H9 (cell line): ENCODE data around the gene MED17. TPM values are rescaled to one million over a fixed set of nuclear protein-coding genes. Genes with fewer than 3 reads are reported as not detected.
A peak's percentile ranks its signal among the peaks of the same experiment; 100 is the strongest.

Source experiments
- DNase-seq: peaks from one replicate; pipeline ENCODE4 v3.0.0-alpha.2; 2017
- H2AFZ ChIP-seq: one replicate; pipeline ENCODE4 v1.6.1; 2013; ENCODE audit warnings: mild to moderate bottlenecking, low read length, control low read depth, moderate library complexity
- H2AK5ac ChIP-seq: 2 replicates; pipeline ENCODE4 v1.6.1; 2013; ENCODE audit warnings: low read length, control low read depth, mixed read lengths; ENCODE audit not compliant: insufficient read length
- H2BK120ac ChIP-seq: one replicate; pipeline ENCODE4 v1.6.1; 2013; ENCODE audit warnings: low read depth, mild to moderate bottlenecking, low read length, control low read depth, inconsistent platforms; ENCODE audit not compliant: poor library complexity, severe bottlenecking
- H2BK12ac ChIP-seq: 2 replicates; pipeline ENCODE4 v1.6.1; 2013; ENCODE audit warnings: low read length, control low read depth, mixed read lengths, low read depth; ENCODE audit not compliant: insufficient read length
- H2BK15ac ChIP-seq: 2 replicates; pipeline ENCODE4 v1.6.1; 2013; ENCODE audit warnings: low read depth, low read length, control low read depth
- H2BK20ac ChIP-seq: one replicate; pipeline ENCODE4 v1.6.1; 2013; ENCODE audit warnings: low read depth, mild to moderate bottlenecking, low read length, control low read depth, inconsistent platforms; ENCODE audit not compliant: poor library complexity, severe bottlenecking
- H2BK5ac ChIP-seq: 2 replicates; pipeline ENCODE4 v1.6.1; 2013; ENCODE audit warnings: low read length, control low read depth, mixed read lengths; ENCODE audit not compliant: insufficient read length
- H3K14ac ChIP-seq: 2 replicates; pipeline ENCODE4 v1.6.1; 2013; ENCODE audit warnings: low read length, control low read depth; ENCODE audit not compliant: insufficient read depth
- H3K18ac ChIP-seq: 2 replicates; pipeline ENCODE4 v1.6.1; 2013; ENCODE audit warnings: low read depth, mild to moderate bottlenecking, mixed read lengths, low read length, control low read depth; ENCODE audit not compliant: insufficient read length
- H3K23ac ChIP-seq: 2 replicates; pipeline ENCODE4 v1.6.1; 2013; ENCODE audit warnings: low read length, control low read depth, mixed read lengths, low read depth; ENCODE audit not compliant: insufficient read length
- H3K23me2 ChIP-seq: 2 replicates; pipeline ENCODE4 v1.6.1; 2013; ENCODE audit warnings: low read depth, mild to moderate bottlenecking, mixed read lengths, low read length, control low read depth; ENCODE audit not compliant: insufficient read length, poor library complexity, severe bottlenecking
- H3K27ac ChIP-seq: 2 replicates; pipeline ENCODE4 v1.5.1; 2013; ENCODE audit warnings: low read length, control low read depth, mixed read lengths, low read depth; ENCODE audit not compliant: insufficient read length
- H3K27me3 ChIP-seq: 2 replicates; pipeline ENCODE4 v1.6.1; 2013; ENCODE audit warnings: low read length, control low read depth, inconsistent platforms; ENCODE audit not compliant: insufficient read depth
- H3K4ac ChIP-seq: 2 replicates; pipeline ENCODE4 v1.6.1; 2013; ENCODE audit warnings: low read depth, mild to moderate bottlenecking, control low read depth, inconsistent platforms, low read length, moderate library complexity
- H3K4me1 ChIP-seq: 2 replicates; pipeline ENCODE4 v1.6.1; 2013; ENCODE audit warnings: low read length, control low read depth, inconsistent platforms; ENCODE audit not compliant: insufficient read depth
- H3K4me2 ChIP-seq: 2 replicates; pipeline ENCODE4 v1.6.1; 2013; ENCODE audit warnings: low read length, control low read depth, mixed read lengths; ENCODE audit not compliant: insufficient read length, insufficient read depth
- H3K56ac ChIP-seq: 2 replicates; pipeline ENCODE4 v1.6.1; 2013; ENCODE audit warnings: low read depth, mild to moderate bottlenecking, mixed read lengths, low read length, control low read depth; ENCODE audit not compliant: insufficient read length
- H3K79me1 ChIP-seq: 2 replicates; pipeline ENCODE4 v1.6.1; 2013; ENCODE audit warnings: low read depth, mild to moderate bottlenecking, moderate library complexity, low read length, control low read depth, inconsistent platforms; ENCODE audit not compliant: insufficient read depth, poor library complexity, severe bottlenecking
- H3K79me2 ChIP-seq: 2 replicates; pipeline ENCODE4 v1.6.1; 2013; ENCODE audit warnings: low read length, control low read depth, inconsistent platforms; ENCODE audit not compliant: insufficient read depth
- H3K9ac ChIP-seq: 2 replicates; pipeline ENCODE4 v1.6.1; 2013; ENCODE audit warnings: low read length, control low read depth, mixed read lengths; ENCODE audit not compliant: insufficient read length; ENCODE audit errors: extremely low read depth
- H3K9me3 ChIP-seq: one replicate; pipeline ENCODE4 v1.6.1; 2013; ENCODE audit warnings: low read depth, low read length, inconsistent platforms; ENCODE audit not compliant: control insufficient read depth
- H3T11ph ChIP-seq: one replicate; pipeline ENCODE4 v1.6.1; 2013; ENCODE audit warnings: mild to moderate bottlenecking, low read length, control low read depth, inconsistent platforms
- H4K20me1 ChIP-seq: one replicate; pipeline ENCODE4 v1.6.1; 2013; ENCODE audit not compliant: control insufficient read depth, insufficient read length, insufficient read depth
- H4K5ac ChIP-seq: 2 replicates; pipeline ENCODE4 v1.6.1; 2013; ENCODE audit warnings: low read depth, mild to moderate bottlenecking, mixed read lengths, low read length, control low read depth; ENCODE audit not compliant: insufficient read length
- H4K8ac ChIP-seq: replicated peaks from 2 replicates; pipeline ENCODE4 v1.6.1; 2013; ENCODE audit warnings: low read length, control low read depth, mixed read lengths, low read depth; ENCODE audit not compliant: insufficient read length
- H4K91ac ChIP-seq: 2 replicates; pipeline ENCODE4 v1.6.1; 2013; ENCODE audit warnings: low read depth, mild to moderate bottlenecking, moderate library complexity, mixed read lengths, low read length, control low read depth; ENCODE audit not compliant: insufficient read length
- H3K27ac Mint-ChIP-seq, 3 experiments: 2 replicates in 2 of 3; 3 replicates in 1 of 3; pipeline ENCODE4 v1.8.0; 2020 to 2021; ENCODE audit warnings: mixed read lengths in 3 of 3, mild to moderate bottlenecking in 1 of 3, moderate library complexity in 1 of 3
- H3K27me3 Mint-ChIP-seq: 2 replicates; pipeline ENCODE4 v1.8.0; 2021; ENCODE audit warnings: low read depth, mild to moderate bottlenecking, moderate library complexity, mixed read lengths
- H3K36me3 Mint-ChIP-seq, 3 experiments: 2 replicates in 2 of 3; 3 replicates in 1 of 3; pipeline ENCODE4 v1.8.0; 2020 to 2021; ENCODE audit warnings: low read depth in 3 of 3, mixed read lengths in 3 of 3; ENCODE audit not compliant: insufficient read depth in 1 of 3
- H3K4me1 Mint-ChIP-seq, 2 experiments: 2 replicates each; pipeline ENCODE4 v1.8.0; 2020; ENCODE audit warnings: mixed read lengths in 2 of 2
- H3K4me3 Mint-ChIP-seq, 2 experiments: 2 replicates in 1 of 2; 3 replicates in 1 of 2; pipeline ENCODE4 v1.8.0; 2020 to 2021; ENCODE audit warnings: mild to moderate bottlenecking in 2 of 2, mixed read lengths in 2 of 2, moderate library complexity in 1 of 2
- H3K9me3 Mint-ChIP-seq, 2 experiments: 2 replicates in 1 of 2; 3 replicates in 1 of 2; pipeline ENCODE4 v1.8.0; 2020; ENCODE audit warnings: mild to moderate bottlenecking in 2 of 2, mixed read lengths in 2 of 2, moderate library complexity in 1 of 2
- WGBS: extraction: QIAGEN DNeasy Blood & Tissue Kit; methylation state at CpG from one replicate; pipeline ENCODE4 v1.1.7; 2013; ENCODE audit warnings: missing lambda C conversion rate, low lambda C conversion rate, mixed read lengths; ENCODE audit not compliant: insufficient read length; ENCODE audit errors: extremely low coverage; 5-methylcytosine and 5-hydroxymethylcytosine counted together
- total RNA-seq: library from RNA; stranded (reverse); gene quantifications from 2 replicates; pipeline ENCODE4 v1.2.1, GENCODE V29; 2021
- TF ChIP-seq, protein P1 (sequence below): fragments of 200-600 bp; sonication (generic); conservative IDR thresholded peaks from 3 replicates; pipeline ENCODE4 v1.8.0; 2021; ENCODE audit warnings: antibody characterized with exemption, mild to moderate bottlenecking

Gene MED17
- total RNA-seq, 1 experiment from 2014 or later = 43.3 TPM

DNA sequence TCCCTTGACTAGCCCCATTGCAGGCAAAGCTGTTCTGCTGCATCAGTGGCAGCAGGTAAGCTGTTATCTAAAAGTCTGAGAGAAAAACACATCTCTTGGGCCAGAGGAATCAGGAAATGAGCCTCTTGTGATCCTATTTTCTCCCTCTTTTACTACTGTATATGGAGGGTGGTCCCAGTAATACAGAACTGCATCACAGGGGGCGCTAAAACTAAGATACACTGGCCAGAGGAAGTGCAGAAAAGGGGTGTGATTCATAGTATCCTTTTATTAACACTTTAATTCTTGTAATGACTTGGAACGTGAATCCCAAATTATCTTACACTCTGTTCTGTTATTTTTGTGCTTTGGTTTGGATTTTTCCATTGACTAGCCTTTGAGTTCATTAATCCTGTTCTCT is 8.8 kb upstream of the MED17 start:
- Histone ChIP-seq H3K23ac (no peak overlapping the region), H2BK12ac (no peak overlapping the region), H3K18ac (no peak overlapping the region), H3K4me2 (no peak overlapping the region), H4K8ac (no peak overlapping the region), H3K23me2 (no peaks in the 10 kb centered on the region), H3T11ph (no peak overlapping the region), H2BK15ac (no peak overlapping the region), H3K79me2 (no peaks in the 10 kb centered on the region), H3K79me1 (no peaks in the 10 kb centered on the region), H3K9me3 (no peaks in the 10 kb centered on the region), H2BK5ac (no peak overlapping the region), H3K4ac (no peak overlapping the region), H3K4me1 (no peaks in the 10 kb centered on the region), H2BK20ac (no peak overlapping the region), H4K91ac (no peak overlapping the region), H4K20me1 (no peaks in the 10 kb centered on the region), H2BK120ac (no peak overlapping the region), H4K5ac (no peak overlapping the region), H2AK5ac (no peak overlapping the region), H3K27me3 (no peaks in the 10 kb centered on the region; the same call in 1 of the 2 replicates), H3K27ac (no peak overlapping the region), H3K56ac (no peak overlapping the region), H3K14ac (no peak overlapping the region), H3K9ac (no peak overlapping the region), H2AFZ (no peak overlapping the region)
- Mint-ChIP-seq H3K9me3 (peaks cover 0 to 2% of the 10 kb centered on the region in 2 experiments; a peak in 1 of 5 replicates), H3K27me3 (no peaks in the 10 kb centered on the region), H3K4me3 (no peak overlapping the region; a peak in 1 of 5 replicates), H3K27ac (no peak overlapping the region; a peak in 1 of 7 replicates), H3K4me1 (peaks cover 0 to 6% of the 10 kb centered on the region in 2 experiments; a peak in 3 of 4 replicates), H3K36me3 (peaks cover 4 to 7% (median 6%) of the 10 kb centered on the region in 3 experiments; a peak in 4 of 7 replicates)
- no CpG with 5 or more reads among the region's 2 CpGs for WGBS
- peak; percentile 43 for DNase-seq
- TF ChIP-seq, protein P1, sequence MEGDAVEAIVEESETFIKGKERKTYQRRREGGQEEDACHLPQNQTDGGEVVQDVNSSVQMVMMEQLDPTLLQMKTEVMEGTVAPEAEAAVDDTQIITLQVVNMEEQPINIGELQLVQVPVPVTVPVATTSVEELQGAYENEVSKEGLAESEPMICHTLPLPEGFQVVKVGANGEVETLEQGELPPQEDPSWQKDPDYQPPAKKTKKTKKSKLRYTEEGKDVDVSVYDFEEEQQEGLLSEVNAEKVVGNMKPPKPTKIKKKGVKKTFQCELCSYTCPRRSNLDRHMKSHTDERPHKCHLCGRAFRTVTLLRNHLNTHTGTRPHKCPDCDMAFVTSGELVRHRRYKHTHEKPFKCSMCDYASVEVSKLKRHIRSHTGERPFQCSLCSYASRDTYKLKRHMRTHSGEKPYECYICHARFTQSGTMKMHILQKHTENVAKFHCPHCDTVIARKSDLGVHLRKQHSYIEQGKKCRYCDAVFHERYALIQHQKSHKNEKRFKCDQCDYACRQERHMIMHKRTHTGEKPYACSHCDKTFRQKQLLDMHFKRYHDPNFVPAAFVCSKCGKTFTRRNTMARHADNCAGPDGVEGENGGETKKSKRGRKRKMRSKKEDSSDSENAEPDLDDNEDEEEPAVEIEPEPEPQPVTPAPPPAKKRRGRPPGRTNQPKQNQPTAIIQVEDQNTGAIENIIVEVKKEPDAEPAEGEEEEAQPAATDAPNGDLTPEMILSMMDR = peak; percentile 72
